Natural killer cell (primary cell): ENCODE data around the gene SPOCD1. TPM values are rescaled to one million over a fixed set of nuclear protein-coding genes. Genes with fewer than 3 reads are reported as not detected.
A peak's percentile ranks its signal among the peaks of the same experiment; 100 is the strongest.

Experiments
- ATAC-seq, 3 donors: fragments of 150-1000 bp in 2 of 3; fragments of 200-7000 bp in 1 of 3; cut with Tn5 transposase; 1 replicate in 1 of 3; 2 replicates in 2 of 3; pipeline ENCODE4 v1.10.0; 2021; ENCODE audit warnings: mild to moderate bottlenecking in 2 of 3, moderate library complexity in 2 of 3
- DNase-seq, 2 donors: peaks; one replicate each; pipeline versions ENCODE4 v3.0.0 to v3.0.0-alpha.2; 2013 to 2021; ENCODE audit warnings: mixed read lengths in 1 of 2
- H3K27ac ChIP-seq: one replicate; pipeline ENCODE4 v1.5.1; 2013; ENCODE audit warnings: mild to moderate bottlenecking, low read length
- H3K27me3 ChIP-seq: one replicate; pipeline ENCODE4 v1.6.1; 2013; ENCODE audit warnings: low read length; ENCODE audit not compliant: control insufficient read depth, insufficient read depth
- H3K36me3 ChIP-seq: one replicate; pipeline ENCODE4 v1.6.1; 2013; ENCODE audit warnings: low read length; ENCODE audit not compliant: control insufficient read depth, insufficient read depth
- H3K4me1 ChIP-seq: one replicate; pipeline ENCODE4 v1.6.1; 2013; ENCODE audit warnings: low read length; ENCODE audit not compliant: control insufficient read depth, insufficient read depth
- H3K4me3 ChIP-seq: one replicate; pipeline ENCODE4 v1.5.1; 2013; ENCODE audit warnings: low read length
- H3K9me3 ChIP-seq: one replicate; pipeline ENCODE4 v1.6.1; 2013; ENCODE audit warnings: low read length; ENCODE audit not compliant: control insufficient read depth, insufficient read depth
- H3K27ac Mint-ChIP-seq, 2 donors: one replicate each; pipeline ENCODE4 v1.8.0; 2022; ENCODE audit warnings: mild to moderate bottlenecking in 2 of 2, mixed read lengths in 2 of 2, moderate library complexity in 1 of 2
- H3K27me3 Mint-ChIP-seq, 2 donors: one replicate each; pipeline ENCODE4 v1.8.0; 2022; ENCODE audit warnings: low read depth in 2 of 2, mixed read lengths in 2 of 2
- H3K36me3 Mint-ChIP-seq: one replicate; pipeline ENCODE4 v1.8.0; 2022; ENCODE audit warnings: mixed read lengths
- H3K4me1 Mint-ChIP-seq, 2 donors: one replicate each; pipeline ENCODE4 v1.8.0; 2022; ENCODE audit warnings: mixed read lengths in 2 of 2
- H3K4me3 Mint-ChIP-seq: one replicate; pipeline ENCODE4 v1.8.0; 2022; ENCODE audit warnings: mild to moderate bottlenecking, moderate library complexity, mixed read lengths
- H3K9me3 Mint-ChIP-seq, 2 donors: one replicate each; pipeline ENCODE4 v1.8.0; 2022; ENCODE audit warnings: mixed read lengths in 2 of 2
- WGBS: methylation state at CpG from one replicate; pipeline ENCODE4 v1.1.7; 2013; ENCODE audit warnings: missing lambda C conversion rate; ENCODE audit not compliant: insufficient coverage; 5-methylcytosine and 5-hydroxymethylcytosine counted together
- intact Hi-C: fragments of 100-400 bp; cut with micrococcal nuclease; formaldehyde crosslinking; loops from one replicate; pipeline ENCODE4 v1.14.2; 2022
- total RNA-seq, 4 donors: library from RNA; stranded (reverse); fragments of 120-200 nt in 1 of 4; gene quantifications; one replicate each; pipeline versions ENCODE4 v1.2.3 to v1.2.4, GENCODE V29; 2013 to 2022
- TF ChIP-seq, protein P1 (sequence below): fragments of 200-600 bp; IDR thresholded peaks from one replicate; pipeline ENCODE4 v1.8.0; 2022; ENCODE audit warnings: antibody characterized with exemption

SPOCD1 gene
- total RNA-seq, 3 donors from 2014 or later (not counting 1 experiment from before 2014, with no cell fraction given) = 0.54 to 0.68 TPM; not detected in 1

DNA sequence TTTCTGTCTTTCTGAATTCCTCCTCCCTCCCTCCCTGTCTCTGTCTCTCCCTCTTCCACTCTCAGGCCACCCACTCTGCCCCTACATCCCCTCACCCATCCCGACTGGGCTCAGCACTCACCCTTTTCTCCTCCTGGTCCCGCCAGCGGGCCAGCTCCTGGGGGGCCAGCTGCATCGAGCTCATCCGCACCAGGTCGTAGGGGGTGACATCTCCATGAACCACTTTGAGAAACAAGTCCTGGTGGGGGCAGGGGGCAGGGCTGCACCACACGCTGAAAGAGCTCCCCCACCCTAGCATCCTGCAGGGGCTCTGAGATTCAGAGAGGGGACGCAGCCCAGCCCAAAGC lies 17.8 kb downstream of the SPOCD1 start:
- H3K4me3 ChIP-seq = no peak overlapping the region
- Mint-ChIP-seq H3K4me3 (no peak overlapping the region), H3K36me3 (no peaks in the 10 kb centered on the region), H3K4me1 (peaks cover 4 to 9% of the 10 kb centered on the region in 2 donors), H3K27ac (no peak overlapping the region), H3K27me3 (peaks cover 0 to 6% of the 10 kb centered on the region in 2 donors), H3K9me3 (no peaks in the 10 kb centered on the region)
- 81% methylated on average over 8 of the region's 8 CpGs for WGBS
- no peaks in the 10 kb centered on the region for H3K9me3 ChIP-seq
- TF ChIP-seq, protein P1, sequence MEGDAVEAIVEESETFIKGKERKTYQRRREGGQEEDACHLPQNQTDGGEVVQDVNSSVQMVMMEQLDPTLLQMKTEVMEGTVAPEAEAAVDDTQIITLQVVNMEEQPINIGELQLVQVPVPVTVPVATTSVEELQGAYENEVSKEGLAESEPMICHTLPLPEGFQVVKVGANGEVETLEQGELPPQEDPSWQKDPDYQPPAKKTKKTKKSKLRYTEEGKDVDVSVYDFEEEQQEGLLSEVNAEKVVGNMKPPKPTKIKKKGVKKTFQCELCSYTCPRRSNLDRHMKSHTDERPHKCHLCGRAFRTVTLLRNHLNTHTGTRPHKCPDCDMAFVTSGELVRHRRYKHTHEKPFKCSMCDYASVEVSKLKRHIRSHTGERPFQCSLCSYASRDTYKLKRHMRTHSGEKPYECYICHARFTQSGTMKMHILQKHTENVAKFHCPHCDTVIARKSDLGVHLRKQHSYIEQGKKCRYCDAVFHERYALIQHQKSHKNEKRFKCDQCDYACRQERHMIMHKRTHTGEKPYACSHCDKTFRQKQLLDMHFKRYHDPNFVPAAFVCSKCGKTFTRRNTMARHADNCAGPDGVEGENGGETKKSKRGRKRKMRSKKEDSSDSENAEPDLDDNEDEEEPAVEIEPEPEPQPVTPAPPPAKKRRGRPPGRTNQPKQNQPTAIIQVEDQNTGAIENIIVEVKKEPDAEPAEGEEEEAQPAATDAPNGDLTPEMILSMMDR = no peak
- intact Hi-C loops = no loop called here
- no peaks in the 10 kb centered on the region for H3K27me3 ChIP-seq
- no peaks in the 10 kb centered on the region for H3K36me3 ChIP-seq
- no peak for ATAC-seq
- H3K27ac ChIP-seq = no peak overlapping the region
- no peaks in the 10 kb centered on the region for H3K4me1 ChIP-seq
- peak in 1 of 2 donors; percentile 7 for DNase-seq

DNA sequence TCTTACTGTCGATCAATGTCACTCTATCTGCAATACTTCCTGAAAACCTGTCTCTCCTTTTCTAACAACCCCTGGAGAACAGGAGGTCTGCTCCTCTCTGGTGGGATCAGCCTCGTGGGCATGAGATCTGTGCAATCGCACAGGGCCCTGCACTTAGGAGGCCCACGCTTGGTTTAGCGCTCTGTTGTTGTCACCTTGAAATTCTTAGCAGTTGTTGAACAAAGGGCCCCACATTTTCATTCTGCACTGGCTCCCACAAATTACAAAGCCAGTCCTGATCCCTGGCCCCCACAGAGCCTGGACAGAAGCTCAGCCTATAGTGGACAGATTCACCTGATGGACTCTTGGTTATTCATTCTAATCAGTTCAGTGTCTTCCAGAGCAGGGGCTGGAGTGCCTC lies 18.6 kb downstream of the SPOCD1 start:
- Mint-ChIP-seq H3K27me3 (peaks cover 0 to 6% of the 10 kb centered on the region in 2 donors), H3K36me3 (no peaks in the 10 kb centered on the region), H3K9me3 (no peaks in the 10 kb centered on the region), H3K27ac (no peak overlapping the region), H3K4me3 (no peak overlapping the region), H3K4me1 (peaks cover 2 to 7% of the 10 kb centered on the region in 2 donors)
- Histone ChIP-seq H3K9me3 (no peaks in the 10 kb centered on the region), H3K4me1 (no peaks in the 10 kb centered on the region), H3K4me3 (no peak overlapping the region), H3K27ac (no peak overlapping the region), H3K27me3 (no peaks in the 10 kb centered on the region), H3K36me3 (no peaks in the 10 kb centered on the region)
- TF ChIP-seq, protein P1 = no peak
- no peak for ATAC-seq
- 90% methylated on average over 5 of the region's 5 CpGs for WGBS
- DNase-seq = no peak
- intact Hi-C loops = no loop called here

DNA sequence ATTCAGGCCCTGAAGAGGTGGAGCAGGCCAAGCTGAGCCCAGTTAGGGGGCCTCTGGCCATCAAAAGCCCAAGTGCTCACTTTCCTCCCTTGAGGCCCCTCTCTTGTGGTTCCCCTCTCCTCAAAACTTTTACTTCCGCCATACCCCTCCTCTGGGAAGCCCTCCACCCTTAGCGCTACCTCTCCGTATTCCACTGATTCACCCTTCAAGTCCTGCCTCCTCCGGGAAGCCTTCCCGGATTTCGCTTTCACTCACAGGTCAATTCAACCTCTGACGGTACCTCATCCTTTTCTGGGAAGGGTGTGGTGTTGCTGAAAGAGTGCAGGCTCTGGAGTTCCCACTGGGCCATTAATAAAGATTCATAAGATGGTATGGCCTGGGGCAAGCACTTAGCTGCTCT lies 19.1 kb downstream of the SPOCD1 start:
- Mint-ChIP-seq H3K27ac (no peak overlapping the region), H3K9me3 (no peaks in the 10 kb centered on the region), H3K27me3 (peaks cover 0 to 6% of the 10 kb centered on the region in 2 donors), H3K36me3 (no peaks in the 10 kb centered on the region), H3K4me3 (no peak overlapping the region), H3K4me1 (peaks cover 0 to 5% of the 10 kb centered on the region in 2 donors)
- ATAC-seq (no peak), DNase-seq (peak in 1 of 2 donors; percentile 9)
- H3K27ac ChIP-seq = no peak overlapping the region
- H3K4me1 ChIP-seq = no peaks in the 10 kb centered on the region
- no peak overlapping the region for H3K4me3 ChIP-seq
- no peaks in the 10 kb centered on the region for H3K36me3 ChIP-seq
- TF ChIP-seq, protein P1 = no peak
- 99% methylated on average over 7 of the region's 7 CpGs for WGBS
- H3K27me3 ChIP-seq = no peaks in the 10 kb centered on the region
- H3K9me3 ChIP-seq = no peaks in the 10 kb centered on the region
- intact Hi-C loops = no loop called here
